ENCODE data around the gene NFE2L2. TPM values are rescaled to one million over a fixed set of nuclear protein-coding genes. Genes with fewer than 3 reads are reported as not detected.
"Not testable (repeated sequence)": the region's sequence is repeated elsewhere in the genome, so short reads cannot be mapped to it uniquely, and the experiment has no call there.

NFE2L2 gene
- total RNA-seq, 3 donors from 2014 or later: 84.3 to 105 (median 99.1) TPM

DNA sequence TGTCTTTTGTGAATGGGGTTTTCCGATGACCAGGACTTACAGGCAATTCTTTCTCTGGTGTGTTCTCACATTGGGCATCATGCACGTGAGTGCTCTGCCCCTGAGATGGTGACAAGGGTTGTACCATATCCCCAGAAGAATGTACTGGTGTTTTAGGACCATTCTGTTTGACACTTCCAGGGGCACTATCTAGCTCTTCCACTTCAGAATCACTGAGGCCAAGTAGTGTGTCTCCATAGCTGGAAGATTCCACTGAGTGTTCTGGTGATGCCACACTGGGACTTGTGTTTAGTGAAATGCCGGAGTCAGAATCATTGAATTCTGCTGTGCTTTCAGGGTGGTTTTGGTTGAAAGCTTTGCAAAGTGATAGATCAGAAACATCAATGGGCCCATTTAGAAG, 33.3 kb downstream of the NFE2L2 start:
- intact Hi-C loops (cut with DNase I, micrococcal nuclease): no loop called here
- H3K9me3 ChIP-seq: no peaks in the 10 kb centered on the region
- DNase-seq: no peak
- H3K4me1 ChIP-seq (ENCODE audit: low read depth): no peaks in the 10 kb centered on the region
- no peak for ATAC-seq
- no peaks in the 10 kb centered on the region for H3K36me3 ChIP-seq (ENCODE audit: low read depth)
- no peak overlapping the region for H3K4me3 ChIP-seq
- TF ChIP-seq, protein P1, sequence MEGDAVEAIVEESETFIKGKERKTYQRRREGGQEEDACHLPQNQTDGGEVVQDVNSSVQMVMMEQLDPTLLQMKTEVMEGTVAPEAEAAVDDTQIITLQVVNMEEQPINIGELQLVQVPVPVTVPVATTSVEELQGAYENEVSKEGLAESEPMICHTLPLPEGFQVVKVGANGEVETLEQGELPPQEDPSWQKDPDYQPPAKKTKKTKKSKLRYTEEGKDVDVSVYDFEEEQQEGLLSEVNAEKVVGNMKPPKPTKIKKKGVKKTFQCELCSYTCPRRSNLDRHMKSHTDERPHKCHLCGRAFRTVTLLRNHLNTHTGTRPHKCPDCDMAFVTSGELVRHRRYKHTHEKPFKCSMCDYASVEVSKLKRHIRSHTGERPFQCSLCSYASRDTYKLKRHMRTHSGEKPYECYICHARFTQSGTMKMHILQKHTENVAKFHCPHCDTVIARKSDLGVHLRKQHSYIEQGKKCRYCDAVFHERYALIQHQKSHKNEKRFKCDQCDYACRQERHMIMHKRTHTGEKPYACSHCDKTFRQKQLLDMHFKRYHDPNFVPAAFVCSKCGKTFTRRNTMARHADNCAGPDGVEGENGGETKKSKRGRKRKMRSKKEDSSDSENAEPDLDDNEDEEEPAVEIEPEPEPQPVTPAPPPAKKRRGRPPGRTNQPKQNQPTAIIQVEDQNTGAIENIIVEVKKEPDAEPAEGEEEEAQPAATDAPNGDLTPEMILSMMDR (IDR thresholded peaks at IDR 0.05): no peak

- no peaks in the 10 kb centered on the region for H3K9me3 ChIP-seq
- DNase-seq: no peak
- no peaks in the 10 kb centered on the region for H3K36me3 ChIP-seq (ENCODE audit: low read depth)
- H3K4me1 ChIP-seq (ENCODE audit: low read depth): no peaks in the 10 kb centered on the region
- TF ChIP-seq, protein P1 (IDR thresholded peaks at IDR 0.05): no peak
- peak; percentile 12 for ATAC-seq
- intact Hi-C loops (cut with DNase I, micrococcal nuclease): no loop called here
- H3K4me3 ChIP-seq: no peak overlapping the region
Measured at GRCh38 chr2:177229442-177230242, 34.9 kb downstream of the NFE2L2 start.

DNA sequence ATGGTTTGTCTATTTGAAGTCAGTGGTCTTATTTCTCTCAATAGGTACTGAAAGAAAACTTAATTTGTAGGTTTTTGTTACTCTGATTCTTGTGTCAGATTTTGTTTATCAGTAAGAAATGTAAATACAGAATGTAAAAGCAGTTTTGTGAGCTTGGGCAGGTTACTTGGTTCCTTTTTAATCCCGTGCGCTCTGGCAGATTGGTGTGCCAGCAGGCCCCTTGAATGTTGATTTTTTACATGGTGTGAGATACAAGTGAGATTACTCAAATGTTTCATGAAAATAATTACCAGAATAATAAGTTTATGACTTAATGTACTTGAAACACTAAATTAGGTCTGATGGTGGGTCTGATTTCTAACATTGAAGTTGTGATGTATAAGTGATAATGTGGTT, 38.6 kb downstream of the NFE2L2 start:
- H3K36me3 ChIP-seq (ENCODE audit: low read depth): peaks cover 7% of the 10 kb centered on the region

DNA sequence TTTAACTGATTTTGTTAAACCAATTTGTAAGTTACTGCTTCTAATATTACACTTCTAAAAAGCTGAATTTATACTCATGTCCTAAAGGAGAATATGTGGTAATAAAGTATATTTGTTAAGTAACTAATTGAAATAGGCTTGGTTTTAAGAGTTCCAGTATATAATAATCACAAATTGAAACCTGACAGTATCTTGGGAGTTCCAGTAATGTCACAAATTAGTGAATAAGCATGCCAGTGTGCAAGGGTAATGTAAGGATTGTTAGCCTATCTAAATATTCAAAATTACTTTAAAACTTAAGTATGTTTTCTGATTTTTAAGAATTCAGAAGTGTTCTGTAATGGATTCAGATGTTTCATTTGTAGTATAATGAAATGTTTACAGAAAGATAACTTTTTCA, 41.1 kb downstream of the NFE2L2 start:
- DNase-seq; H3K4me3 ChIP-seq; H3K36me3 ChIP-seq (ENCODE audit: low read depth); ATAC-seq; H3K9me3 ChIP-seq; intact Hi-C loops (cut with DNase I, micrococcal nuclease): not testable (repeated sequence)
- peaks cover 11% of the 10 kb centered on the region for H3K4me1 ChIP-seq (ENCODE audit: low read depth)

More for the DNA sequence above, 38.6 kb downstream of the NFE2L2 start:
- intact Hi-C loops (cut with DNase I, micrococcal nuclease): no loop called here
- DNase-seq (no peak), ATAC-seq (no peak)
- no peak overlapping the region for H3K4me3 ChIP-seq
- TF ChIP-seq, protein P1 (IDR thresholded peaks at IDR 0.05): no peak
- H3K9me3 ChIP-seq: no peaks in the 10 kb centered on the region
- no peaks in the 10 kb centered on the region for H3K4me1 ChIP-seq (ENCODE audit: low read depth)

- intact Hi-C loops (cut with DNase I, micrococcal nuclease): no loop called here
- peaks cover 18% of the 10 kb centered on the region for H3K4me1 ChIP-seq (ENCODE audit: low read depth)
- no peak overlapping the region for H3K4me3 ChIP-seq
- TF ChIP-seq, protein P1 (IDR thresholded peaks at IDR 0.05): no peak
- no peaks in the 10 kb centered on the region for H3K9me3 ChIP-seq
- ATAC-seq: no peak
- no peak for DNase-seq
- H3K36me3 ChIP-seq (ENCODE audit: low read depth): peaks cover 14% of the 10 kb centered on the region
Measured at GRCh38 chr2:177221970-177222369, 42.6 kb downstream of the NFE2L2 start.

DNA sequence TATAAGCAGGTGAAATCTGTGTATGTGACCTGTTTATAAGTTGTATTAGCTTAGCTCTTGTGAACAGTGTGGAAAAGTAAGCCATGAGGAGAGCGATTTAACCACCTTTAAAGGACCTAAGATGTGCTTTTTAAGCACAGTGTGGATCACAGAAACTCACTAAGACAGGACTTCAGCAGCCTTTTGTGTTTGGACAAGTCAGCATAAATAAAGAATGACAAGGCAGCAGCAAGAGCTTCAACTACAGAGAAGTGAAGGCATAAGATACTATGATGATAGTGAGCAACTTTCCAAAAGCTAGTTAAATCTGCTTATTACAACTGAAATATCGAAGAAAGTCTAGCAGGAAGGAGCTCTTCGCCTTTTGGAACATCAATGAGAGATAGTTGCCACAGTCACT, 43.0 kb downstream of the NFE2L2 start:
- intact Hi-C loops (cut with DNase I, micrococcal nuclease): no loop called here

GRCh38 chr2:177219787-177220186, 44.7 kb downstream of the NFE2L2 start:
- intact Hi-C loops (cut with DNase I, micrococcal nuclease): loop anchor here in 1 of 2 donors (10.0 kb wide), 1 partner anchor 45 kb away; the partner anchor contains the start of gene NFE2L2
- peaks cover 24% of the 10 kb centered on the region for H3K36me3 ChIP-seq (ENCODE audit: low read depth)
- not testable (repeated sequence) for H3K9me3 ChIP-seq, ATAC-seq, DNase-seq, H3K4me3 ChIP-seq
- peaks cover 32% of the 10 kb centered on the region for H3K4me1 ChIP-seq (ENCODE audit: low read depth)

More for the DNA sequence above, 43.0 kb downstream of the NFE2L2 start:
- TF ChIP-seq, protein P1 (IDR thresholded peaks at IDR 0.05): no peak
- peaks cover 19% of the 10 kb centered on the region for H3K36me3 ChIP-seq (ENCODE audit: low read depth)
- ATAC-seq (no peak), DNase-seq (no peak)
- no peak overlapping the region for H3K4me3 ChIP-seq
- peaks cover 21% of the 10 kb centered on the region for H3K4me1 ChIP-seq (ENCODE audit: low read depth)
- H3K9me3 ChIP-seq: no peaks in the 10 kb centered on the region

Measured in mucosa of descending colon (tissue), 3 donors.